Psoas muscle (tissue), 8 donors: ENCODE data around the gene WIPF1. TPM values are rescaled to one million over a fixed set of nuclear protein-coding genes. Genes with fewer than 3 reads are reported as not detected.

ENCODE experiments used
- ATAC-seq, 4 donors: fragments of 200-7000 bp; cut with Tn5 transposase; one replicate each; pipeline ENCODE4 v1.9.1; 2020; ENCODE audit warnings: moderate library complexity in 3 of 4, mild to moderate bottlenecking in 2 of 4
- DNase-seq, 2 donors: peaks; one replicate each; pipeline ENCODE4 v3.0.0-alpha.2; 2020
- H3K27ac ChIP-seq: fragments of 200-600 bp; one replicate; pipeline ENCODE4 v1.8.0; 2022
- H3K27me3 ChIP-seq, 3 donors: fragments of 200-600 bp in 1 of 3; one replicate each; pipeline versions ENCODE4 v1.6.1 to v1.8.0; 2013 to 2022; ENCODE audit warnings: low read length in 2 of 3, mild to moderate bottlenecking in 2 of 3, moderate library complexity in 1 of 3; ENCODE audit not compliant: insufficient read depth in 3 of 3
- H3K36me3 ChIP-seq, 2 donors: fragments of 200-600 bp in 1 of 2; one replicate each; pipeline versions ENCODE4 v1.6.1 to v1.8.0; 2013 to 2022; ENCODE audit warnings: low read depth in 1 of 2, mild to moderate bottlenecking in 1 of 2, moderate library complexity in 1 of 2; ENCODE audit not compliant: insufficient read depth in 1 of 2
- H3K4me1 ChIP-seq: fragments of 200-600 bp; one replicate; pipeline ENCODE4 v1.8.0; 2022
- H3K4me3 ChIP-seq: fragments of 200-600 bp; one replicate; pipeline ENCODE4 v1.8.0; 2022; ENCODE audit warnings: mild to moderate bottlenecking
- H3K9me3 ChIP-seq: fragments of 200-600 bp; one replicate; pipeline ENCODE4 v1.8.0; 2022
- CTCF ChIP-seq: fragments of 200-600 bp; IDR thresholded peaks from one replicate; pipeline ENCODE4 v1.8.0; 2022; ENCODE audit warnings: antibody characterized with exemption
- WGBS, 3 donors: extraction: QIAGEN DNeasy Blood & Tissue Kit; methylation state at CpG; one replicate each; pipeline versions ENCODE4 v1.1.6 to v1.1.7; 2013; 5-methylcytosine and 5-hydroxymethylcytosine counted together
- intact Hi-C, 2 donors: fragments of 100-400 bp; cut with DNase I; formaldehyde crosslinking; loops; one replicate each; pipeline versions ENCODE4 v1.11.0 to v1.14.2; 2022
- polyA plus RNA-seq, 3 donors: library from polyadenylated mRNA; stranded (reverse); fragments of 200-250 nt; gene quantifications; one replicate each; pipeline ENCODE4 v1.2.3, GENCODE V29; 2013
- total RNA-seq, 4 donors: library from RNA; stranded (reverse); fragmentation: NEBNext Ultra II Directional in 2 of 4; extraction: Animal tissue kit (Norgen Biotek cat#: 25700) in 2 of 4; gene quantifications; one replicate each; pipeline versions ENCODE4 v1.2.1 to v1.2.4, GENCODE V29; 2021 to 2023
- donor health status: healthy with polysubstance abuse.
- donor health status: DM: no; HTN: no; CAD: no; lungs with moderate emphysema.
- donor health status: Bipolar disorder and iron deficiency.
- donor health status: healthy.
- donor health status: DM: yes; HTN: yes; CAD: no.
- donor health status: DM: no; HTN: no; CAD: no.
- donor health status: DM: no; HTN: no; CAD: no.
- donor health status: DM: yes; HTN: yes; CAD: no.

The WIPF1 gene
- total and polyA plus RNA-seq, 7 donors = 3.4 to 10.0 (median 6.2) TPM

- no peak overlapping the region for H3K27ac ChIP-seq
- TF ChIP-seq CTCF = no peak
- H3K27me3 ChIP-seq = no peaks in the 10 kb centered on the region
- H3K4me1 ChIP-seq = no peaks in the 10 kb centered on the region
- no peaks in the 10 kb centered on the region for H3K9me3 ChIP-seq
- H3K36me3 ChIP-seq = no peaks in the 10 kb centered on the region
- no peak overlapping the region for H3K4me3 ChIP-seq
- intact Hi-C loops = no loop called here
- ATAC-seq = no peak
- DNase-seq = no peak
- 95 to 96% (median 95%) methylated on average over 3 of the region's 3 CpGs for WGBS, 3 donors
Observed at GRCh38 chr2:174527959-174528358, 69.6 kb downstream of the WIPF1 start.

- no peak overlapping the region for H3K27ac ChIP-seq
- ATAC-seq (no peak), DNase-seq (no peak)
- H3K27me3 ChIP-seq = peaks cover 0 to 3% (median 0%) of the 10 kb centered on the region in 3 donors
- no peaks in the 10 kb centered on the region for H3K9me3 ChIP-seq
- 89 to 90% (median 89%) methylated on average over 3 of the region's 3 CpGs for WGBS, 3 donors
- H3K4me1 ChIP-seq = no peaks in the 10 kb centered on the region
- H3K4me3 ChIP-seq = no peak overlapping the region
- intact Hi-C loops = no loop called here
- no peaks in the 10 kb centered on the region for H3K36me3 ChIP-seq
- TF ChIP-seq CTCF = no peak
Observed at GRCh38 chr2:174527101-174527721, 70.4 kb downstream of the WIPF1 start.

- WGBS, 3 donors = 92 to 96% (median 93%) methylated on average over 2 of the region's 2 CpGs
- H3K36me3 ChIP-seq = no peaks in the 10 kb centered on the region
- ATAC-seq = no peak
- no peak overlapping the region for H3K27ac ChIP-seq
- H3K27me3 ChIP-seq = peaks cover 0 to 5% (median 3%) of the 10 kb centered on the region in 3 donors
- no peaks in the 10 kb centered on the region for H3K4me1 ChIP-seq
- intact Hi-C loops = loop anchor here (5.0 kb wide), 1 partner anchor 62 kb away; no protein-coding TSS in a partner anchor
- H3K9me3 ChIP-seq = no peaks in the 10 kb centered on the region
- TF ChIP-seq CTCF = no peak
- no peak overlapping the region for H3K4me3 ChIP-seq
- DNase-seq = no peak
Observed at GRCh38 chr2:174524527-174524926, 73.1 kb downstream of the WIPF1 start.

- ATAC-seq (no peak), DNase-seq (no peak)
- no peak overlapping the region for H3K27ac ChIP-seq
- no peaks in the 10 kb centered on the region for H3K9me3 ChIP-seq
- H3K27me3 ChIP-seq = peaks cover 0 to 5% (median 3%) of the 10 kb centered on the region in 3 donors
- WGBS, 3 donors = 24 to 38% (median 30%) methylated on average over 3 of the region's 3 CpGs
- H3K36me3 ChIP-seq = no peaks in the 10 kb centered on the region
- intact Hi-C loops = loop anchor here (5.0 kb wide), 1 partner anchor 60 kb away; no protein-coding TSS in a partner anchor
- no peak overlapping the region for H3K4me3 ChIP-seq
- no peaks in the 10 kb centered on the region for H3K4me1 ChIP-seq
- peak; percentile 20 for TF ChIP-seq CTCF
Observed at GRCh38 chr2:174522553-174522952, 75.1 kb downstream of the WIPF1 start.

GRCh38 chr2:174518395-174518794, 79.2 kb downstream of the WIPF1 start:
- no peaks in the 10 kb centered on the region for H3K4me1 ChIP-seq
- WGBS, 3 donors = 65 to 75% (median 66%) methylated on average over 2 of the region's 2 CpGs
- no peaks in the 10 kb centered on the region for H3K9me3 ChIP-seq
- no peak for DNase-seq
- H3K27ac ChIP-seq = no peak overlapping the region
- no peaks in the 10 kb centered on the region for H3K36me3 ChIP-seq
- intact Hi-C loops = no loop called here
- peaks cover 0 to 5% (median 3%) of the 10 kb centered on the region in 3 donors for H3K27me3 ChIP-seq
- no peak for ATAC-seq
- H3K4me3 ChIP-seq = no peak overlapping the region
- TF ChIP-seq CTCF = no peak
